HG03064 (cell line): ENCODE data around the gene ATXN2L.
"Not testable (repeated sequence)": the region's sequence is repeated elsewhere in the genome, so short reads cannot be mapped to it uniquely, and the experiment has no call there.

Source experiments
- ATAC-seq: cut with Tn5 transposase; IDR thresholded peaks from one replicate; pipeline ENCODE4 v1.9.1; 2021; ENCODE audit warnings: low read depth; ENCODE audit not compliant: unreplicated experiment

Gene ATXN2L, protein sequence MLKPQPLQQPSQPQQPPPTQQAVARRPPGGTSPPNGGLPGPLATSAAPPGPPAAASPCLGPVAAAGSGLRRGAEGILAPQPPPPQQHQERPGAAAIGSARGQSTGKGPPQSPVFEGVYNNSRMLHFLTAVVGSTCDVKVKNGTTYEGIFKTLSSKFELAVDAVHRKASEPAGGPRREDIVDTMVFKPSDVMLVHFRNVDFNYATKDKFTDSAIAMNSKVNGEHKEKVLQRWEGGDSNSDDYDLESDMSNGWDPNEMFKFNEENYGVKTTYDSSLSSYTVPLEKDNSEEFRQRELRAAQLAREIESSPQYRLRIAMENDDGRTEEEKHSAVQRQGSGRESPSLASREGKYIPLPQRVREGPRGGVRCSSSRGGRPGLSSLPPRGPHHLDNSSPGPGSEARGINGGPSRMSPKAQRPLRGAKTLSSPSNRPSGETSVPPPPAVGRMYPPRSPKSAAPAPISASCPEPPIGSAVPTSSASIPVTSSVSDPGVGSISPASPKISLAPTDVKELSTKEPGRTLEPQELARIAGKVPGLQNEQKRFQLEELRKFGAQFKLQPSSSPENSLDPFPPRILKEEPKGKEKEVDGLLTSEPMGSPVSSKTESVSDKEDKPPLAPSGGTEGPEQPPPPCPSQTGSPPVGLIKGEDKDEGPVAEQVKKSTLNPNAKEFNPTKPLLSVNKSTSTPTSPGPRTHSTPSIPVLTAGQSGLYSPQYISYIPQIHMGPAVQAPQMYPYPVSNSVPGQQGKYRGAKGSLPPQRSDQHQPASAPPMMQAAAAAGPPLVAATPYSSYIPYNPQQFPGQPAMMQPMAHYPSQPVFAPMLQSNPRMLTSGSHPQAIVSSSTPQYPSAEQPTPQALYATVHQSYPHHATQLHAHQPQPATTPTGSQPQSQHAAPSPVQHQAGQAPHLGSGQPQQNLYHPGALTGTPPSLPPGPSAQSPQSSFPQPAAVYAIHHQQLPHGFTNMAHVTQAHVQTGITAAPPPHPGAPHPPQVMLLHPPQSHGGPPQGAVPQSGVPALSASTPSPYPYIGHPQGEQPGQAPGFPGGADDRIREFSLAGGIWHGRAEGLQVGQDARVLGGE

DNA sequence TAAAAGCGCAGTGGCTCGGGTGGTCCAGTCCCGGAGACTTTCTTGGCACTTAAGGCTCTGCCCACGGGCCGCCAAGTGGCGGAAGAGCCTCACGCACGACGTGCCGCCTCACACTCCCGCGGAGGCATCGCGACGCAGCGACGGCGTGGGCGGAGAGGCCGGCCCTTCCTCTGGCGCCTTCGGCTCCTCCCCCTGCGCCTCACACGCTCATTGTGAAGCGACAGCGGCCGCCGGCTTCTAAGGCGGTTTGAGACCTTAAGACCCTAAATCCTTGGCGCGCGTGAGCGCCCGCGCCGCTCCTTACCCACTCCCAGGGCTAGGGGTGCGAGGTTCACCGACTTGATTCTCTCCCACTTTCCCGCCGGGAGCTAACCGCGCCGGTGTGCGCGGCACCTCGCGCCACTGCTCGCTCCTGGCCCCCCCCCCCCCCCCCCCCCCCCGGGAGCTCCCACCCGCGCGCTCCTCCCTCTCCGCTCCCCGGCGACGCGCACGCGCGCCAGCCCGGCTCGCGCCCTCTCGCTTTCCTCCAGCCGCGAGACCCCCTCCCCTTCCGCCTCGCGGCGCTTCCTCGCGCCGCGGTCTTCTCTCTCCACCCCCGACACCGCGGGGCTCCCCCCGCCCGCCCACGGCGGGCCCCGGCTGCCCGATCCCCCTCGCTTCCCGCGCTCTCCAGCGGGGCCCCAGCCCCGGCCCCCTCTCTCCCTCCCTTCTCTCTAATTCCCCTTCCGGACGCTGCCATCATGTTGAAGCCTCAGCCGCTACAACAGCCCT, at the start of gene ATXN2L:
Gene ATXN2L, plus strand, starts transcription at position 480 of the 771 bp plus-strand sequence. Its CDS starts 261 bp downstream, at position 741.
- peak; percentile 54 for ATAC-seq

DNA sequence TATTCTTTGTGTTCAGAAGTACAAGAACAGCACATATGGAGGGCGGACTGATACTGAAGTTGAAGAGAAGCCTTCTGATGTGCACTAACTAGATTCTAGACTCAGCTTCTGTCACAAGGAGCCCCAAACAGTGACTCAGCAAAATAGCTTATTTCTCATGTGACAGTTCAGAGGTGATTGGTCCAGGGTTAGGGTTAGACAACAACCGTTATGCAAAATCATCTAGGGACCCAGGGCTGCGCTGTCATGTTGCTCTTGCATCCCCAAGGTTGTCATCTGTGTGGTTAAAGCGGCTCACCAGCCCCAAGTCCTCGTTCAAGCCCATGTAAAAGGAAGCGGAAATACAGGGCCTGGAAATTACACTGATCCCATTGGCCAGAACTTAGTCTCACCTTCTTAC, 41.1 kb upstream of the ATXN2L start:
- not testable (repeated sequence) for ATAC-seq

DNA sequence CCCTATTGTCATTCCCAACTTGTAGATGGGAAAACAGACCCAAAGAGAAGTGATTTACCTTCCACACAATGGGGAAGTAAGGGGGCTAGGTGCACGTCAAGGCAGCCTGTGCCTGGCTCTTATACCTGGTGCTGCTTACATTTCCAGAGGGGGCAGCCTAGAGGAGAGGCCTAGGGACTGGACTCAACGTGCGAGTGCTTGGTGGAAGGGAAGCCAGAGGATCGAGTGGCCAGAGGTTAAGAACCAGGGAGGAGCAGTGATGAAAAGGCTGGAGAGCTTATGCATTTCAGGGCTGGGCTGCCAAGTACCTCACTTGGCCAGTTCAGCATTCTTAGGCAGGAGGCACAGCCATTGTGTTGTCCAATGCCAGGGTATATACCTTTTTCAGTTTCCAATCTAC, 40.4 kb upstream of the ATXN2L start:
- ATAC-seq = not testable (repeated sequence)

DNA sequence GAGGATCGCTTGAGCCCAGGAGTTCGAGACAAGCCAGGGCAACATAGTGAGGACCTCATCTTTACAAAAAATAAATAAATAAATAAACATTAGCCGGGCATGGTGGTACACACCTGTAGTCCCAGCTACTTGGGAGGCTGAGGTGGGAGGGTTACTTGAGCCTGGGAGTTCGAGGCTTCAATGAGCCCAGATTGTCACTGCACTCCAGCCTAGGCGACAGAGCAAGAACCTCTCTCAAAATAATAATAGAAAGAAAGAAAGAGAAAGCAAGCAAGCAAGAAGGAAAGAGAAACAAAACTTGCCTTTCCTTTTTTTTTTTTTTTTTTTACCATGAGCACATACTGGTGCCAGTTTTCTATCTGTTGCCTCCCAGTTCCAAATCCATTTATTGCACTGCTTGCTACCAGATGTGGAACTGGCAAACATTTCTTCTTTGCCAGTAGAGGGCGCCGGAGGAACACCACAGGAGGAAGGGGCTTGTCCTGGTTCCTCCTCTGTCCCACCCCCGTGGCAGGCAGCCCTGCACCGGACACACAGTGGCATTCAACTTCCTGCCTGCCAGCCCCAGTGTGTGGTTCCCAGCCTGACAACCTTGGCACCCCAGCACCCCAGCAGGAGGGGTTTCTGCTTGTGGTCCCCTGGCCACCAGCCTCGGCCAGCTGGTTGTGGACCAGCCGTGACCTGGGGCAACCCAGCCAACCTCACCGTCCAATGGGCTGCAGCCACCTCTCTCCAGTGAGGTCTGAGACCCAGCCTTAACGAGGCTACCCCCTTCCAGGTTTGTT, 20.4 kb upstream of the ATXN2L start:
- not testable (repeated sequence) for ATAC-seq

DNA sequence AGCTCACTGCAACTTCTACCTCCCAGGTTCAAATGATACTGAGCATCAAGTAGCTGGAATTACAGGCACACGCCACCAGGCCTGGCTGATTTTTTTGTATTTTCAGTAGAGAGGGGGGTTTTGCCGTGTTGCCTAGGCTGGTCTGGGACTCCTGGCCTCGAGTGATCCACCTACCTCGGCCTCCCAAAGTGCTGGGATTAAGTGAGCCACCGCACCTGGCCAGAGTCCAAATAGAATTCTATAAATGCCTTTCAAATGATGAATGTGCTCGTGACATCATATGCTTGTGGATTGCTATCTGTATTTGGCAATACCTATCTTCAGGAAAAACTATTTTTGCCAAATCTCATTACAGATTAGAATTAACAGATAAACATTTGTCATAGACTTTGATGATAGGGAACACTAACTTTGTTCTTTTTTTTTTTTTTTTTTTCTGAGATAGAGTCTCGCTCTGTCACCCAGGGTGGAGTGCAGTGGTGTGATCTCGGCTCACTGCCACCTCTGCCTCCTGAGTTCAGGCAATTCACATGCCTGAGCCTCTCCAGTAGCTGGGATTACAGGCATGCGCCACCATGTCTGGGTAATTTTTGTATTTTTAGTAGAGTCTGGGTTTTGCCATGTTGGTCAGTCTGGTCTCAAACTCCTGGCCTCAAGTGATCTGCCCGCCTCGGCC, 15.2 kb upstream of the ATXN2L start:
- not testable (repeated sequence) for ATAC-seq

DNA sequence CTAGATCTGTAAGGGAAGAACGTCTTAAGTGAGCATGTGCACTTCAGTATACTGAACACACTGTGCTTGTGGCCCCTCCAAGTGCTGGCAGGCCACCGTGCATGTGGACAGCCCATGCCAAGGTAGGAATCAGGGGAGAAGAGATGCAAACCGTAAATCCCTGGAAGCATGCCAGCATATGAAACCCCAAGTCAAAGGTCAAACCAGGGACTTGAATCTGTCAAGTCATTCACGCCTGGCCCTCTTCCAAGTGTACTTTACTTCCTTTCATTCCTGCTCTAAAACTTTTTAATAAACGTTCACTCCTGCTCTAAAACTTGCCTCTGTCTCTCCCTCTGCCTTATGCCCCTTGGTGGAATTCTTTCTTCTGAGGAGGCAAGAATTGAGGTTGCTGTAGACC, 2.8 kb upstream of the ATXN2L start:
- no peak for ATAC-seq

DNA sequence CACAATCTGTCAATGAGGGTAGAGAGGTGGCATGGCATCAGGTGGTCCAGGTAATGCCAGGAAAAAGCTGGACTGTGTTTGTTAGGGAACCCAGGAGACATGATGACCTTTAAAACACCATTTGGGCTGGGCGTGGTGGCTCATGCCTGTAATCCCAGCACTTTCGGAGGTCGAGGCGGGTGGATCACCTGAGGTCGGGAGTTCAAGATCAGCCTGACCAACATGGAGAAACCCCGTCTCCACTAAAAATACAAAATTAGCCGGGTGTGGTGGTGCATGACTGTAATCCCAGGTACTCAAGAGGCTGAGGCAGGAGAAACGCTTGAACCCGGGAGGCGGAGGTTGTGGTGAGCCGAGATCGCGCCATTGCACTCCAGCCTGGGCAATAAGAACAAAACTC, 2.3 kb upstream of the ATXN2L start:
- not testable (repeated sequence) for ATAC-seq

DNA sequence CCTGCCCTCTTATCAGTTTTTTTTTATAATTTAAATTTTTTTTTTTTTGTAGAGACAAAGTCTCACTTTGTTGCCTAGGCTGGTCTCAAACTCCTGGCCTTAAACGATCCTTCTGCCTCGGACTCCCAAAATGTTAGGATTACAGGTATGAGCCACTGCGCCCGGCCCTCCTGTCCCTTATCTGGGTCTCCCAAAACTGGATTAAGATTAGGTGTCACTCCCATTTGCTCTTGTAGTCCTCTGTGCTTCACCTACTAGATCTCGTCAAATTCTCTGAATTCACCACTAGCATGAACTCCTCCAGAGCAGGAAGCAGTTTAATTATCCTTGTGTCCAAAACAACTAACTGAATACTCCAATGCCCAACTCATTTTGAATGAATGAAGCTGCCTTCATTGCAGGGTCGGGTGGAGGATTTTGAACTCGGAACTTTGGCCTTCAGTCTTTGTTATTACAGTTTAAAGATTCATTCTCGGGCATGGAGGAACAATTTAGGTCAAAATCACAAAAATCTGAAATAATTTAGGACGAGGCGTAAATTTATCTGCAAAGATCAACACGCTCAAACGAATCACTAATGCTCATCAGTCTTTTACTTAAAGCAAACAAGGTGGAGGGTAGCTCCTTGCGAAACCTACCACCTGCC, 802 bp upstream of the ATXN2L start:
- ATAC-seq = no peak

DNA sequence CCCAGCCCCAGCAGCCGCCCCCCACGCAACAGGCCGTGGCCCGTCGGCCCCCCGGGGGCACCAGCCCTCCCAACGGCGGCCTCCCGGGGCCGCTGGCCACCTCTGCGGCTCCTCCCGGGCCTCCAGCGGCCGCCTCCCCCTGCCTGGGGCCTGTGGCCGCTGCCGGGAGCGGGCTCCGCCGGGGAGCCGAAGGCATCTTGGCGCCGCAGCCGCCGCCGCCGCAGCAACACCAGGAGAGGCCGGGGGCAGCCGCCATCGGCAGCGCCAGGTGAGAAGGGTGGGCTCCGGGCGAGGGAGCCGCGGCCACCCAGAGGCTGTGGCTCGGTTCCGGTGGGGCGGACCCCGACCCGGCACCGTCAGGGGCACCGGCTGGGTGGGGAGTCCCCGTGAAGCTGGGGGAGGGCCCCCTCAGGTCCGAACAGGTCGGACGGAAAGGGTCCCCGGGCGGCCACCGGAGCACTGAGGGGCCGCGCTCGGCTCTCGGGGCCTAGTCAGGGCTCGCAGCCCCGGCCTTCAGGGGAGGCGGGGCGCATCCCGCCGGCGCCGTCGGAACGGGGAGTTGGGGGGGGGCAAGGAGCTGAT, 583 bp downstream of the ATXN2L start:
- peak; percentile 10 for ATAC-seq

DNA sequence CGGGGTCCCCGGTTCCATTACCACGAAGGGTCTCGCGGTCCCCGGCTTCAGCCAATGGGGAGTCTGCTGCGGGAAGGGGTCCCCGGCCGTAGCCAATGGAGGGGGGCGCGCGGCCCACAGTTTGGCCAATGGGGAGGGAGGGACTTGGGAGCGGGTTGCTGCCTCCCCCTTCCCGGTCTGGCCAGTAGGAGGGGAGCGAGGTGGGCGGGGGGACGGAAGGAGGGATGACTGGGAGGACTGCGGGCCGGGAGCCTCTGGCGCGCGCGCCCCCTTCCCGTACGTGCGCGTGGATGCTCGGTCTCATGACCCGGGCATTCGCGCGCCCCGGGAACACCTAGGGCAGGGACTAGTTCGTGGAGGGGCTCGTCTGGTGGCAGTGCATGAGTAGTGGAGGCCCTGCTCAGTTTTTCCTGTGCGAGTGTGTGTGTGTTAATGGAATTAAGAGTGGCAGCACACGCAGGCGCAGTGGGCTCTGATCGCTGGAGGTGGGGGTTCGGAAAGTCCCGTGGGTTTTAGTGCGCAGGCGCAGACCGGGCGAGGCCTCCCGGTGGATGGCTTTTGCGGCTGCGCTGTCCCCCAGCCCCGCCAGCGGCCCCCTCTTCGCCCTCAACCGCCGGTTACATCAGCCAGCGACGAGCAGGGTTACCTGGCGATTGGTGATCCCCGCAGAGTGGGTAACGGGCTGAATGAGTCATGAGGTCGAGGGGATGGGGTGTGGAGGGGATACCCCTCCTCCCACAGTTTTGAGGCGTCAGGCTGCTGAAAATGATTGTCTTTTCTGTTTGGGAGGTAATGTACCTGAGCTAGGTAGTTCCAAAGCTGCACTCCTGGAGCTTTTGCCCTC, 1.3 kb downstream of the ATXN2L start:
- peak; percentile 57 for ATAC-seq

DNA sequence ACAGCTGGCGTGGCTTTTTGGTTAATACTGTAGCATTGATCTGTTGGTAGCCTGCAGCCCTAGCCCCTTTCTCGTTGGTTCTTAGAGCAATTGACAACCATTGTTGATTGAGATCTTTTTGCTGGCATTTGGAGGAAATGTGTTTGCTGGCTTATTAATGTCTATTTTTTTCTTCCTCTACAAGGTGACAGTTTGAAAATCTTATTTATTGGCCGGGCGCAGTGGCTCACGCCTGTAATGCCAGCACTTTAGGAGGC, 1.8 kb downstream of the ATXN2L start:
- no peak for ATAC-seq

DNA sequence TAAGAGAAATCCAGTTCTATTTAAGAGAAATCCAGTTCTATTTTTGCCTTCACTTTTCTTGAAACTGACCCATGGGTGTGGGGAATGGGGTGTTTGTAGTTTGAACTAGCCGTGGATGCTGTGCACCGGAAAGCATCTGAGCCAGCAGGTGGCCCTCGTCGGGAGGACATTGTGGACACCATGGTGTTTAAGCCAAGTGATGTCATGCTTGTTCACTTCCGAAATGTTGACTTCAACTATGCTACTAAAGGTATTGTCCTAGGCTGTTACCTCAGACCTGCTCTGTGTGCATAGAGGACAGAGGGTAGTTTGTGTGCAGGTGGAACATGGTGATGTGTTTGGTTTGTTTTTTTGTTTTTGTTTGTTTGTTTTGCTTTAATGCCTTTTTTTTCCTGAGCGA, 3.3 kb downstream of the ATXN2L start:
- no peak for ATAC-seq

DNA sequence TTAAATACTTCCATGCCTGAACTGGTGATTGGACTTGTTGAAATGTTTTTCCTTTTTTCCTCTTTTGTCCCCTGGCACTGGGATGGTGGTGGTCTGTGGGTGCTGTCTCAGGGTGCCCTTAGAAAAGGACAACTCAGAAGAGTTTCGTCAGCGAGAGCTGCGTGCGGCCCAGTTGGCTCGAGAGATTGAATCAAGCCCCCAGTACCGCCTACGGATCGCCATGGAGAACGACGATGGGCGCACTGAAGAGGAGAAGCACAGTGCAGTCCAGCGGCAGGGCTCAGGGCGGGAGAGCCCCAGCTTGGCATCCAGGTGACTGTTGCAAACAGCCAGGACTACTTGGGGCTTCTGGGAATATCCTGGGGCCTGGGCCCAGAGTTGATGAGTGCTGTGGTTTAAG, 6.9 kb downstream of the ATXN2L start:
- ATAC-seq = no peak

DNA sequence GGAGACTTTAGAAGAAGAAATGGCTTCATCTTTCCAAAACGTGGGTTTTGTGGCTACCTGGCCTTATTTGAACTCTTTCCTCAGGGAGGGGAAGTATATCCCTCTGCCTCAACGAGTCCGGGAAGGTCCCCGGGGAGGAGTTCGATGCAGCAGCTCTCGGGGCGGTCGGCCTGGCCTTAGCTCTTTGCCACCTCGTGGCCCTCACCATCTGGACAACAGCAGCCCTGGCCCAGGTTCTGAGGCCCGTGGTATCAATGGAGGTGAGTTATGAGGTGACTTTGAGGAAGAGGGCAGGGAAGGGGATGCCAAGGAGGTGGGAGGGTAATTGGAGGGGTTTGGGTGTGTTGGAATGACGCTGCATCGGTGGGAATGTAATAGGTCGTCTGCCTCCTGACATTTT, 7.7 kb downstream of the ATXN2L start:
- no peak for ATAC-seq

DNA sequence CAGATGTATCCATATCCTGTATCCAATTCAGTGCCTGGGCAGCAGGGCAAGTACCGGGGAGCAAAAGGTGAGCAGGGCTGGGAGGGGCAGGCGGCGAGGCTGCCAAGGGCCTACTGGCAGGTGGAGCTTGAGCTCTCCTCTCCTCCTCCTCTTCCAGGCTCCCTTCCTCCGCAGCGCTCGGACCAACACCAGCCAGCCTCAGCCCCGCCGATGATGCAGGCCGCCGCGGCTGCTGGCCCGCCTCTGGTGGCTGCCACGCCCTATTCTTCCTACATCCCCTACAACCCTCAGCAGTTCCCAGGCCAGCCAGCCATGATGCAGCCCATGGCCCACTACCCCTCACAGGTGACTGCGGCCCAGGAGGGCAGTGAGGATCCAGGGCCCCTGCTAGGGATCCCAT, 11.6 kb downstream of the ATXN2L start:
- no peak for ATAC-seq

DNA sequence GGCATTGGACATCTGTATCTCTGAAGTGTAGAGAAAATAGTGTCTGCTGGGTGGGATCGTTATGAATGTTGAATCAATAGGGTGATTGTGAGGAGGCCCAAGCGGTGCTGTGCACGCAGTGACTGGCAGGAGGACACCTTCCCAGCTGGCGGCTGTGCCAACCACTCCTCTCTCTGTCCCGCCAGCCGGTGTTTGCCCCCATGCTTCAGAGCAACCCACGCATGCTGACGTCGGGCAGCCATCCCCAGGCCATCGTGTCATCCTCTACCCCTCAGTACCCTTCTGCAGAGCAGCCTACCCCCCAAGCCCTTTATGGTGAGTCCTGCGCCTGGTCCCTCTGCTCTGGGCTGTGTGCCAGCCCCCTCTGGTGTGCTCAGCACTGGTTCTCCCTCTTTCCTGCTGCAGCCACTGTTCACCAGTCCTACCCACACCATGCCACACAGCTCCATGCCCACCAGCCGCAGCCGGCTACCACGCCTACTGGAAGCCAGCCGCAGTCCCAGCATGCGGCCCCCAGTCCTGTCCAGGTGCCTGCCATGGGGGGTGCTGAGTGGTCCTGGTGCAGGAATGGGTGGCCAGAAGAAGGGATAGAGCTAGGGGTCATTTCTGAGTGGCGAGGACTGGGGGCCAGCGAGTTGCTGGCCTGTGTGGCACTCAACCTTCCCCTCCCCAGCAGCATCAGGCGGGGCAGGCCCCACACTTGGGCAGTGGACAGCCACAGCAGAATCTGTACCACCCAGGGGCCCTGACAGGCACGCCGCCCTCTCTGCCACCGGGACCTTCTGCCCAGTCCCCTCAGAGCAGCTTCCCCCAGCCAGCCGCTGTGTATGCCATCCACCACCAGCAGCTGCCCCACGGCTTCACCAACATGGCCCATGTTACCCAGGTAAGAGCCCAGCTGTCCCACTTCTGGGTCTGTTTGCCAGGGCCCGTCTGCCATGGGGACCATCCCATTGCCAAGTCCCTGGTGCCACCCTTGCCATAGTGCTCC, 12.4 kb downstream of the ATXN2L start:
- ATAC-seq = no peak
